Stimulated activated CD8-positive, alpha-beta memory T cell treated with anti-CD3 and anti-CD28 coated beads, Interleukin-7, amount 100 ng/mL, for 4 hours (primary cell): ENCODE measurements around the gene ABHD14A.
"Not testable (repeated sequence)": the region's sequence is repeated elsewhere in the genome, so short reads cannot be mapped to it uniquely, and the experiment has no call there.

Experiments used
- DNase-seq, 2 donors: peaks; one replicate each; pipeline ENCODE4 v3.0.0-alpha.2; 2020; ENCODE audit warnings: low read depth in 2 of 2

The ABHD14A gene

DNA sequence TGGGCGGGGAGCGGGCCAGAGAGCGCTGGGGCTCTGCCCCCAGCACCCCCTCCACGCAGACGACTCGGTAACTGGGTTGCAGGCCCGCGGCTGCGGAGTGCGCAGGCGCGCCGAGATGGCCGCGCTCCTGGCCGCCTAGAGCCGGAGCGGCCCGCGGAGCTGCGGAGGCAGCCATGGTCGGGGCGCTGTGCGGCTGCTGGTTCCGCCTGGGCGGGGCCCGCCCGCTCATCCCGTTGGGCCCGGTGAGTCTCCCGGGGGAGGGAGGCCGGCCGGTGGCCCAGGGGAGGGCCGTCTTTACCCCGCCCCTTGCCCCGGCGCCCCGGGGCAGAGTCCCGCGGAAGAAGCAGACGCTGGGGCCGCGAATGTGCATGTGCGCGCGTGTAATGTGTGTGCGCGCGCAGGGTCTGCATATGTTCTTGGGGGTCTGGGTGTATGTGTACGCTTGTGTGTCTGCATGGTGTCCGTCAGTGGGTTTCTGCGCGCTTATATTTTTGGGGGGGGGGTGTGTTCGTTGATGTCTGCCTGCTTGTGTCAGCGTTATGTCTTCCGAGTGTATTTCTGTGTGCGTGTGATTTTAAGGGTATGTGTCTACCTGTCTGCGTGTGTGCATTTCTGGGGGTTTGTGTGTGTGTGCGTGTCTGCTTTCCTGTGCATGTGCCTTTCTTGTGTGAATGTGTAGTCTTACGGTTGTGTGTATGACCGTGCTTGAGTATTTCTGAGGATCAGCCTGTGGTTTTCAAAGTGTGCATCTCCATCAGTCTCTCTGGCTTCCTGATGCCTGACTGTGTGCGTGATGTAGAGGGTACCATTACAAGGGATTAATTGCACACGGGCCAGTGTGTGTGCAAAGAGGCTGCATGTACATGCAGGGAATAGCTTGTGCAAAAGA is at the start of gene ABHD14A:
ABHD14A (plus strand) TSS at position 102 of the 889 bp plus-strand sequence; CDS start at position 174, 72 bp downstream.
- peak; percentile 28 to 67 for DNase-seq

GRCh38 chr3:51927061-51927977 is 47.5 kb upstream of the ABHD14A start:
- DNase-seq = no peak

- no peak for DNase-seq
These were observed 46.4 kb upstream of the ABHD14A start for GRCh38 chr3:51928438-51928837.

DNA sequence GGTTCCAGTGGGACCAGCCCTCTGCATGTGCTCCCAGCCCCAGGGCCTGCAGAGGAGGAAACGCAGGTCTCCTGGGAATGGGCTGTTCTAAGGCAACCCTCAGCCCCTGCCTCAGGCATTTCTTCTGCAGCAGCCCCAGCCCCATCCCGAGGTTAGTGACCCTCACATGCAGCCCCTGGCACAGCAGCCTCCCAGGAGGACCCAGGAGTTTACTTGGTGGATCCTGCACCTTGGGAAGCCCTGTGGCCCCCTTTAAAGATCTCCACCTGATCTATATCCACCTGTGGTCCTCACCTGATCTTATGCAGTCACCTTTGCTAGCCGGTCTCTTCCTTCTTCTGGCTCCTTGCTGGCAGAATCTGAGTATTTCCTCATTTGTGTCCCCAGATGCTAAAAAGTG is 45.9 kb upstream of the ABHD14A start:
- not testable (repeated sequence) for DNase-seq

DNA sequence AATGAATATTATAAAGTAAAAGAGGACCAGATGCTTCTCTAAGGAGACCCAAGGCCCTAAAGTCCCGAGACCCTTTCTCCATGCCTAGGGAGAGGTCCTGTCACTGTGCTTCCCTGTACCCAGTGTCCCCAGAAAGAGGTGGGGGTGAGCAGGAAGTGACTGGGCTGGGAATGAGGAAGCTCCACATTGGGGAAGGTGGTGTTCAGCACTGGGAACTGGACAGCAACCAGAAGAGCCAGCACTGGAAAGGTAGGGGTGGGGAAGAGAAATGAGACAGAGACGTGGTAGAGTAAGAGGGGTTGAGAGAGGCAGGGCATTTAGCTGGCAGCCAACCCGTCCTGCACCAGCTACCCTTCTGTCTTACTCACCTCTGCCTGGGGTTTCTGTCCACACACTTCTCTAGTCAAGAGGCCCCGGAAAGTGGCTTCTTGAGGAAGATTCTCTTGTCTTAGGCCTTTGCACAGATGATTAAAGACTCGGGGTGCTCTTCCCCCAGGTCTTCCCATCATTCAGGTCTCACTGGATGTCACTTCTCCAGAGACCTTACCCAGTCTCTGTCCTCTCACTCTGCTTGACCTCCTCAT is 45.4 kb upstream of the ABHD14A start:
- DNase-seq = no peak

DNA sequence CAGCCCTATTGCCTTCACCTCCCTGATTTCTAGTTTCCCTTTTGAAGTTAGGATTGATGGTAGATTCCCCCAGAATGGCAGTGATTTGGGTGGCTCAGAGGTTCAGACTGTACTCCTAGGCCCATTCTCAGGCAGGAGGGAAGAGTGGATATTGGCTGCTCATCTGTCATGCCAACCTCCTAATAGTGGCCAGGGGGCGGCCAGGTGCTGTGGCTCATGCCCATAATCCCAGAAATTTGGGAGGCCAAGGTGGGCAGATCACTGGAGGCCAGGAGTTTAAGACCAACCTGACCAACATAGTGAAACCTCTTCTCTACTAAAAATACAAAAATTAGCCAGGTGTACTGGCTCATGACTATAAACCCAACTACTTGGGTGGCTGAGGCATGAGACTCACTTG is 44.4 kb upstream of the ABHD14A start:
- DNase-seq = no peak

- DNase-seq = no peak
These were observed 43.1 kb upstream of the ABHD14A start for GRCh38 chr3:51931756-51932155.

- DNase-seq = no peak
These were observed 42.1 kb upstream of the ABHD14A start for GRCh38 chr3:51932471-51933370.

DNA sequence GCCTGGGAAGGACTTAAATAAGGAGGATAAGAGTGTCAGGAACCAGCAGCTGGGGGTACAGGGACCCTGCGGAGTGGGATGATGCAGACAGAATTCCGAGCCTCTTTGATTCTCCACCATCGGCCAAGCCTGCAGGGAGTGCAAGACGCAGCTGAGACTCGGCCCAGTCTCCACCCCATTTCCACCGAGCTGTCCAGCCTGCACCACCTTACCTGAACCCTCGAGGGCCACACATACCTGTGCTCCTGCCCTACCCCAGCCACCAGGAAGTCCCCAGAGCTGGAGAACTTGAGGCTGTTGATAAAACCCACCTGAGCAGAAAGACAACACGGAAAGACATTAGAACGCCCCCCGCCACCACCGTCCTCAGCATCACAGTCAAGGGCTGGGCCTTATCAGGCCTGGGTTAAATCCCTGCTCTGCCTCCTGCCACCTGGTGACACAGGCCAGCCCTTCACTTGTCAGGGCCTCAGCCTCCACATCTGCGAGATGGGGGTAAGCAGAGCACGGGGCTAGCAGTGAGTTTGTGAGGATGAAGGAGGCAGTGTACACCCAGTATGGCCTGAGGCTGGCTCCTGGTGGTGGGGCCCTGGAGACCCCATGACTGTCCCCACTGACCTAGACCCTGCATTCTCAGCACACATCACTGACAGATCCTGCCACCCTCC is 41.3 kb upstream of the ABHD14A start:
- DNase-seq = no peak

GRCh38 chr3:51934139-51934850 is 40.6 kb upstream of the ABHD14A start:
- DNase-seq = no peak

- no peak for DNase-seq
These were observed 39.6 kb upstream of the ABHD14A start for GRCh38 chr3:51934991-51935885.

DNA sequence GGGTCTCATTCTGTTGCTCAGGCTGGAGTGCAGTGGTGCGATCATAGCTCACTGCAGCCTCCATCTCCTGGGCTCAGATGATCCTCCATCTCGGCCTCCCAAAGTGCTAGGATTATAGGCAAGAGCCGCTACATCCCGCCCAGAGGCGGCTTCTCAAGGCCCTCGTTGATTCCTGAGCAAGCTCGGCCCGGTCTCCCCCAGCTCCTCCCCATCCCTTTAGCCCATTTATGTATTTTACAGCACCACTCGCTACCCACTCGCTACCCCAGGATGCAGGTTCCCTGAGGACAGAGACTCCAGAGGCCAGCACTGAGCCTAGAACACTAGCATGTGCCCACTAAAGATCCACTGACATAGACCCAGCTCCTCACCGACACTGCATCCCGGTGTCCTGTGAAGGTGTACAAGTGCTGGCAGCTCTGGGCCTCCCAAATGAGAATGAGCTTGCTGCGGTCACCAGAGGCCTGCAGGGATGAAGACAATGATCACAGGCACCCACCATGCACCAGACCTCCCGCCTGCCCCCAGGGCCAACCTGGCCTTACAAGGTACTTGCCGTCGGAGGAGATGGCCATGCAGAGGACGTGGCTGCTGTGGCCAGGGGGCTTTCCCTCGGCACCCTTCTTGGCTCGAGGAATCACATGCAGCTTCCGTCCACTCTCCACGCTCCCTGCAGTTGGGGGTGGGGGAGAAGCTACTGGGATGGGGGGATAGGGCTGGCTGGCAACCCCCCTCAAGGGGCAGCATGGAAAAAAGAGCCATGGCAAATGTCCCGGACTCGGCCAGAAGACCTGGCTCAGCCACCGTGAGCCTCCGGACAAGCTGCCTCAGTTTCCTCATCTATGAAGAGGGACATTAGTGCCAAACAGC is 38.7 kb upstream of the ABHD14A start:
- DNase-seq = no peak

DNA sequence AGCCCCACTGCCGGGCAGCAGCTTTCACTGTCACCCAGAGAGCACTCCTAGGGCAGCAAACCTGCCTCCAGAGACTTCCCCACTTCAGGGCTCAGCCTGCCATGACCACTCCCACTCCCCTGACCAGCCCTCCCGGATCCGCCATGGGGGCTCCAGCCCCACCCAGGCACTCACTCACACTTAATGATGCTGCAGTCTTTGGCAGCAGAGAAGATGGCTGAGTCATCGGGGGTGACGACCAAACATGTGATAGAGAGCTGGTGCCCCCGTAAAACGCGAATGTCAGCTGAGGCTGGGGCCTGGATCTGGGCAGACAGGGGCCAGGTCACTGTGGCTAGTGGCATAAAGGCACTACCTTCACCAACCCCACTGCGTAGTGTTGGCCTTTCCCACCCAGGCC is 37.9 kb upstream of the ABHD14A start:
- DNase-seq = no peak

- DNase-seq = no peak
These were observed 37.0 kb upstream of the ABHD14A start for GRCh38 chr3:51937611-51938450.

DNA sequence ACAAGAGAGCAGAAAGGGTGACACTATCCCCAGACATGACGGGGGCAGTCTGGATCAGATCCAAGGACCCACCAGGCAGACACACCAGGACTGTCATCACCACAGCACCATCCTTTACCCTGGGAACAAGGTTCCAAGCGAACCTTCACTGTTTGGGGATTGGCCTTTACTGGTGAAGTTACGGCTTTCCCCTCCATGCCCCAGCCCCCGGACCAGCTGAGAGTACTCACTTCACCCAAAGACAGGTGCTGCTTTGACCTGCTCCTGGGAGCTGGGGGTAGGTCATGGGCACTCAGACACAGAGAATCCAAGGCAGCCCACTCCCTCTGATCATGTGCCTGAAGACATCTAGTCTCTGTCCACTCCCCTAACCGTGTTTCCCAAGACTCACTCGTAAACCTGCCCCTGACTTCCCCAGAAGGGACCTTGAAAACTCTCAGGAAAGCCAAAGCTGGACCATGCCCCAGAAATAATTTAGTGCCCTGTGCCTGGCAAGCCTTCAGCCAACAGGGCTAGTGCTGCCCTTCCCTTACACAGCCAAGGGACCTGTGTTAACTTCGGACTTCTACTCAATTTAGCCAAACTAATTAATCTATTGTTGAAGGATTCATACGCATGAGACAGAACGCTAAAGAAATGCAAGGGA is 36.0 kb upstream of the ABHD14A start:
- no peak for DNase-seq

- DNase-seq = no peak
These were observed 34.0 kb upstream of the ABHD14A start for GRCh38 chr3:51940648-51941462.
